GM12891 (cell line): ENCODE results near the gene SLC6A11.

Experiments
- DNase-seq: peaks from one replicate; pipeline ENCODE4 v3.0.0; 2011; ENCODE audit warnings: low spot score; ENCODE audit not compliant: insufficient read length
- FAIRE-seq: peaks from 2 replicates; lab custom pipeline; 2011; peaks lifted over from hg19 to GRCh38; lab: Jason Lieb, UNC
- PAX5 ChIP-seq: IDR thresholded peaks from 2 replicates; pipeline ENCODE4 v1.6.1; 2011; ENCODE audit warnings: low read length, moderate library complexity, mild to moderate bottlenecking; ENCODE audit not compliant: insufficient read depth, severe bottlenecking
- POLR2A ChIP-seq: IDR thresholded peaks from 2 replicates; pipeline ENCODE4 v1.6.1; 2011; ENCODE audit warnings: low read depth, low read length, control low read depth
- POLR2AphosphoS5 ChIP-seq: IDR thresholded peaks from 2 replicates; pipeline ENCODE4 v1.6.1; 2011; ENCODE audit warnings: low read depth, low read length, control low read depth
- POU2F2 ChIP-seq: IDR thresholded peaks from 2 replicates; pipeline ENCODE4 v1.6.1; 2011; ENCODE audit warnings: low read depth, mild to moderate bottlenecking, control low read depth, low read length, moderate library complexity
- SPI1 ChIP-seq: IDR thresholded peaks from 2 replicates; pipeline ENCODE4 v1.6.1; 2011; ENCODE audit warnings: low read depth, low read length, control low read depth
- TAF1 ChIP-seq: IDR thresholded peaks from 2 replicates; pipeline ENCODE4 v1.6.1; 2011; ENCODE audit warnings: low read depth, low read length, control low read depth

Gene SLC6A11

DNA sequence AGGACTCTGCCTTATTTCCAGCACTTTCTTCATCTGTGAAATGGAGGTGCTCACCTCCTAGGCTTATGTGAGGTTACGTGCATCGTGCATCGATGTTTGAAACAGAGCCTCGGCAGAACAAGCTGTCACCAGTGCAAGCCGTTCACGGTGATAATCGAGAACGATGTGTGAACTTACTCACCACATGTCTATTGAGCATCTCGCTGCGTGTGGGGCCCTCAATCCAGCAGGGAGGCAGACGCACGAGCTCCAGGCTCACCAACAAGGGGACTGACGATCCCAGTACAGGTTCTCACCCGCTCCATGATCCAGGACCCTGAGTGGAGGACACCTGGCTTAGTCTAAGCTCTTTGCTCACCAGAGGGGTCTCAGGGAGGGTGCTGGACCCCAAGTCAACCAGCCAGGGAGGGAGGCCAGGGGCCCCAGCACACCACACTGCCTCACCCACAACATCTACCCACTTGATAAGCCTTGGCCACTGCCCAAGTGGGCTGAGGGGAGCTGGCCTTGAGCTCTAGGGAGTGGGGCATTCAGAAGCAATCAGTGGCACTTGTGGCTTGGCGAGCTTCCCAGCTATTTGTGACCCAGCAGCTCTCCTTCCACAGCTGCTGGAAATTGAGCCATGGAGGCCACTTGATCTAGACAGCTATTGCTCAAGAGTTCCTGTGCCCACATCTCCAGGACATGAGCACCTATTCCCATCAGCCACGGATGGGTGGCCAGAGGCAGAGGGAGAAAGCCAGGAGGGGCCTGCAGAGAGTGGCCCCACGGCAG is 142.1 kb downstream of the SLC6A11 start:
- DNase-seq (no peak), FAIRE-seq (no peak)
- TF ChIP-seq POLR2A, result no peak
- TF ChIP-seq TAF1, result no peak
- TF ChIP-seq POLR2AphosphoS5, result no peak
- TF ChIP-seq POU2F2, result no peak
- TF ChIP-seq SPI1, result no peak
- TF ChIP-seq PAX5, result no peak

DNA sequence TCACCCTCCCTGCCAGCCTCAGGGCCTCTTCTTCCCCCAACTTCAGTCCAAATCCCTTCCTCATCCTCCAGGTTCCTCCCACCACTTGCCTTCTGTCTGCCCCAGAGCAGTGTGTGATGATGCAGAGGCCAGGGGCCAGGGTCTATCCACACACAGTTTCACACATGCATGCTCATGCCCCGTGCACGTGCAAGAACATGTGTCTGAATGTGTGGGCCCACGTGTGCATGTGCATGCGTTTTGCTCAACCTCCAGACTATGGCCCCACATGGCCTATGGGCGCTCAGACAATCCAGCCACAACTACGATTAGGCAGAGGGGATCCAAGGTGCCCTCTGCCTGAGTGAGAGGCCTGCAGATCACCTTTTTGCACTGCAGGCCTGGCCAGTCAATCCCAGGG is 144.2 kb downstream of the SLC6A11 start:
- TF ChIP-seq POLR2A, result no peak
- no peak for TF ChIP-seq TAF1
- TF ChIP-seq POU2F2, result no peak
- TF ChIP-seq SPI1, result no peak
- TF ChIP-seq PAX5, result no peak
- TF ChIP-seq POLR2AphosphoS5, result no peak
- DNase-seq (no peak), FAIRE-seq (no peak)

DNA sequence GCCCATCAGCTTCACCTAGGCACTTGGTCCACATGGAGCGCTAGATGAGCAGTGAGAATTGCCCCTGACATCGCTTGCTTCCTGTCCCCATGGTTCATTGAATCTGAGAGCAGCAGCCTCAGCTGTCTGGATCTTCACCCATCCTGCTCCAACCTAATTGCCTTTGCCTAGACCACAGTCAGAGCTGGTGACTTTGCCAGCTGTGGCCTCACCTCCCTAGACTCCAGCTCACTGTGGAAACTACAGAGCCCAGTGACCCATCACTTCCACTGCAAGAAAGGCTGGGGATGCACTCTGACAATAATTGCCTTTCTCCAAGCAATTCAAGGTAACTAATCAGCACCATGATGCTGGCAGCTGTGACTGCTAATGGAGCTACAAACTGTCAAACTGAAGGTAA is 145.9 kb downstream of the SLC6A11 start:
- FAIRE-seq (no peak), DNase-seq (no peak)
- TF ChIP-seq POLR2A (no peak), TAF1 (no peak), PAX5 (no peak), POLR2AphosphoS5 (no peak), SPI1 (no peak), POU2F2 (no peak)

DNA sequence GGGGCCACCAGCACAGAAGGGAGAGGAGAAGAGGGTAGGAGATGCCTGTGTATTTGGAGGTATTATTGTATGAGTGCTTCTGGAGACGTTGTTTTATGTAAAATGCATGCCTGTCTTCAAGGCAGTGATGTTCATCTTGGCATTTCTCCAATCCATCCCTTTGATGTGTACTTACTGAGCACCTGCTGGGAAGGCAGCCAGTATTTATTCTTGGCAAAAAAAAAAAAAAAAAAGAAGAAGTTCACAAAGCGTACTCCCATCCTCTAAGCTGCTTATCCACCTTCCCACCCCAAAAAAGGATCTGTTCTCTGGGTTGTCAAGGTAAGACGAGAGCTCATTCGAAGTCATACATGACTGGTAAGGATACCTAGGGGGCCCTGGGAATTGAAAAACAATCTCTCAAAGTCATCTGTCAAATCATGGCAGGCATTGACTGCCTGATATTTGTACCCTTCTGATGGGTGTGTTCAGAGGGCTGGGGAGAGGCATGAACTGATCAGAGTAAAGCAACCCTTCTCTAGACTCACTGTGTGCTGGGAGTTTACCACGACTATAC is 146.5 kb downstream of the SLC6A11 start:
- FAIRE-seq, result no peak
- no peak for DNase-seq
- TF ChIP-seq SPI1, result no peak
- no peak for TF ChIP-seq POLR2A
- TF ChIP-seq TAF1, result no peak
- no peak for TF ChIP-seq PAX5
- TF ChIP-seq POU2F2, result no peak
- TF ChIP-seq POLR2AphosphoS5, result no peak

- no peak for TF ChIP-seq POLR2A
- no peak for TF ChIP-seq POLR2AphosphoS5
- no peak for TF ChIP-seq TAF1
- no peak for TF ChIP-seq PAX5
- TF ChIP-seq SPI1, result no peak
- no peak for TF ChIP-seq POU2F2
- FAIRE-seq, result no peak
- DNase-seq, result no peak
Measured at GRCh38 chr3:10964537-10965167, 148.6 kb downstream of the SLC6A11 start.

- DNase-seq (no peak), FAIRE-seq (no peak)
- no peak for TF ChIP-seq SPI1
Measured at GRCh38 chr3:10968401-10968800, 152.4 kb downstream of the SLC6A11 start.

GRCh38 chr3:10970306-10970960 is 154.4 kb downstream of the SLC6A11 start:
- no peak for FAIRE-seq
- no peak for TF ChIP-seq POU2F2
- no peak for TF ChIP-seq POLR2A
- TF ChIP-seq TAF1, result no peak
- TF ChIP-seq SPI1, result no peak
- TF ChIP-seq POLR2AphosphoS5, result no peak
- TF ChIP-seq PAX5, result no peak
- no peak for DNase-seq

GRCh38 chr3:10972072-10972782 is 156.2 kb downstream of the SLC6A11 start:
- TF ChIP-seq POU2F2 (no peak), POLR2A (no peak), TAF1 (no peak), SPI1 (no peak), POLR2AphosphoS5 (no peak), PAX5 (no peak)
- FAIRE-seq (no peak), DNase-seq (no peak)

GRCh38 chr3:10973046-10973595 is 157.1 kb downstream of the SLC6A11 start:
- FAIRE-seq (no peak), DNase-seq (no peak)
- TF ChIP-seq POLR2A (no peak), POU2F2 (no peak), SPI1 (no peak), TAF1 (no peak)
